ENCODE measurements around the gene FREM2. TPM values are rescaled to one million over a fixed set of nuclear protein-coding genes. Genes with fewer than 3 reads are reported as not detected.

FREM2 gene
- total RNA-seq, 2 experiments from 2014 or later, result not detected

DNA sequence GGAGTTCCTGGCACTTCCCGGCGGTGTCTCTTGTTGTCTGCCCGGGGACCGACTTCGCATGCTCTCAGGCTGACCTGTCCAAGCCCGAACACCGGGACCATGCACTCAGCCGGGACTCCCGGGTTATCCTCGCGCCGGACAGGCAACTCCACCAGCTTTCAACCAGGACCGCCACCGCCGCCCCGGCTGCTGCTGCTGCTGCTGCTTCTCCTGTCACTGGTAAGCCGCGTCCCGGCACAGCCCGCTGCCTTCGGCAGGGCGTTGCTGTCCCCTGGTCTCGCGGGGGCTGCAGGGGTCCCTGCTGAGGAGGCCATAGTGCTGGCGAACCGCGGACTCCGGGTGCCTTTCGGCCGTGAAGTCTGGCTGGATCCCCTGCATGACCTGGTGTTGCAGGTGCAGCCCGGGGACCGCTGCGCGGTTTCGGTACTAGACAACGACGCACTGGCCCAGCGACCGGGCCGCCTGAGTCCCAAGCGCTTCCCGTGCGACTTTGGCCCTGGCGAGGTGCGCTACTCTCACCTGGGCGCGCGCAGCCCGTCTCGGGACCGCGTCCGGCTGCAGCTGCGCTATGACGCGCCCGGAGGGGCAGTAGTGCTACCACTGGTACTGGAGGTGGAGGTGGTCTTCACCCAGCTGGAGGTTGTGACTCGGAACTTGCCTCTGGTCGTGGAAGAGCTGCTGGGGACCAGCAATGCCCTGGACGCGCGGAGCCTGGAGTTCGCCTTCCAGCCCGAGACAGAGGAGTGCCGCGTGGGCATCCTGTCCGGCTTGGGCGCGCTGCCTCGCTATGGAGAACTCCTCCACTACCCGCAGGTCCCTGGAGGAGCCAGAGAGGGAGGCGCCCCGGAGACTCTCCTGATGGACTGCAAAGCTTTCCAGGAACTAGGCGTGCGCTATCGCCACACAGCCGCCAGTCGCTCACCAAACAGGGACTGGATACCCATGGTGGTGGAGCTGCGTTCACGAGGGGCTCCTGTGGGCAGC is 661 bp downstream of the FREM2 start:
- no peaks in the 10 kb centered on the region for H3K9me3 ChIP-seq (ENCODE audit: low read length)
- no peak overlapping the region for H3K27ac ChIP-seq (ENCODE audit: low read depth, low read length, poor library complexity, severe bottlenecking)
- no peak for DNase-seq (ENCODE audit: low spot score)
- H4K20me1 ChIP-seq (ENCODE audit: insufficient read depth, low read length), result no peaks in the 10 kb centered on the region
- CTCF ChIA-PET (ENCODE audit: unreplicated experiment), result no interaction called here
- no peaks in the 10 kb centered on the region for H3K4me1 ChIP-seq (ENCODE audit: insufficient read depth, low read length, poor library complexity, severe bottlenecking)
- no peak overlapping the region for H3K4me3 ChIP-seq (ENCODE audit: low read depth, low read length, poor library complexity, severe bottlenecking)
- H2AFZ ChIP-seq (ENCODE audit: low read length), result no peak overlapping the region
- H3K4me2 ChIP-seq (ENCODE audit: low read length), result no peak overlapping the region
- TF ChIP-seq CTCF (conservative IDR thresholded peaks at IDR 0.05; ENCODE audit: low read length), result no peak
- no peak for TF ChIP-seq EZH2phosphoT487 (IDR thresholded peaks at IDR 0.05; ENCODE audit: borderline replicate concordance, low read depth, low read length)
- no peaks in the 10 kb centered on the region for H3K9me2 ChIP-seq (ENCODE audit: insufficient read depth, low read length)
- no TSS peak for BruUV-seq (replicated peaks)
- H3K79me2 ChIP-seq (ENCODE audit: insufficient read depth, low read depth, low read length), result no peaks in the 10 kb centered on the region
- intact Hi-C loops (cut with micrococcal nuclease; ENCODE audit: unreplicated experiment), result no loop called here
- POLR2A ChIA-PET, result no interaction called here
- no peaks in the 10 kb centered on the region for H3K36me3 ChIP-seq (ENCODE audit: insufficient read depth, low read length)

DNA sequence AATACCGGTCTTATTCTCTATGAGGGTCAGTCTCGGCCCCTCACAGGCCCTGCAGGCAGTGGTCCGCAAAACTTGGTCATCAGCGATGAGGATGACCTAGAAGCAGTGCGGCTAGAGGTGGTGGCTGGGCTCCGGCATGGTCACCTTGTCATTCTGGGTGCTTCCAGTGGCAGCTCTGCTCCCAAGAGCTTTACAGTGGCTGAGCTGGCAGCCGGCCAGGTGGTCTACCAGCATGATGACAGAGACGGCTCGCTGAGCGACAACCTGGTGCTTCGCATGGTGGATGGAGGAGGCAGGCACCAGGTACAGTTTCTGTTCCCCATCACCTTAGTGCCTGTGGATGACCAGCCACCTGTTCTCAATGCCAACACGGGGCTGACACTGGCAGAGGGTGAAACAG is 1.8 kb downstream of the FREM2 start:
- intact Hi-C loops (cut with micrococcal nuclease; ENCODE audit: unreplicated experiment), result no loop called here
- no TSS peak for BruUV-seq (replicated peaks)

More for the DNA sequence above, 1.8 kb downstream of the FREM2 start:
- no peaks in the 10 kb centered on the region for H3K79me2 ChIP-seq (ENCODE audit: insufficient read depth, low read depth, low read length)
- no peak overlapping the region for H3K27ac ChIP-seq (ENCODE audit: low read depth, low read length, poor library complexity, severe bottlenecking)
- no peaks in the 10 kb centered on the region for H3K9me2 ChIP-seq (ENCODE audit: insufficient read depth, low read length)
- no peaks in the 10 kb centered on the region for H3K4me1 ChIP-seq (ENCODE audit: insufficient read depth, low read length, poor library complexity, severe bottlenecking)
- no peak overlapping the region for H2AFZ ChIP-seq (ENCODE audit: low read length)
- no peaks in the 10 kb centered on the region for H3K9me3 ChIP-seq (ENCODE audit: low read length)
- no peaks in the 10 kb centered on the region for H3K36me3 ChIP-seq (ENCODE audit: insufficient read depth, low read length)
- no peaks in the 10 kb centered on the region for H4K20me1 ChIP-seq (ENCODE audit: insufficient read depth, low read length)
- ChIA-PET POLR2A (no interaction called here), CTCF (ENCODE audit: unreplicated experiment) (no interaction called here)
- TF ChIP-seq CTCF (conservative IDR thresholded peaks at IDR 0.05; ENCODE audit: low read length) (no peak), EZH2phosphoT487 (IDR thresholded peaks at IDR 0.05; ENCODE audit: borderline replicate concordance, low read depth, low read length) (no peak)
- DNase-seq (ENCODE audit: low spot score), result no peak
- H3K4me2 ChIP-seq (ENCODE audit: low read length), result no peak overlapping the region
- no peak overlapping the region for H3K4me3 ChIP-seq (ENCODE audit: low read depth, low read length, poor library complexity, severe bottlenecking)

Data from OCI-LY7 (cell line).